Peyer's patch (tissue), 4 donors: ENCODE data around the gene MAD2L1. TPM values are rescaled to one million over a fixed set of nuclear protein-coding genes. Genes with fewer than 3 reads are reported as not detected.

Source experiments
- DNase-seq, 3 donors: peaks; one replicate each; pipeline ENCODE4 v3.0.0-alpha.2; 2017 to 2019
- H3K27ac ChIP-seq, 4 donors: fragments of 200-600 bp; sonication (generic); one replicate each; pipeline ENCODE4 v1.5.1; 2016 to 2019
- H3K27me3 ChIP-seq, 2 donors: fragments of 200-600 bp; sonication (generic); one replicate each; pipeline ENCODE4 v1.5.1; 2019
- H3K36me3 ChIP-seq, 3 donors: fragments of 200-600 bp; sonication (generic); one replicate each; pipeline ENCODE4 v1.5.1; 2016 to 2019
- H3K4me1 ChIP-seq, 4 donors: fragments of 200-600 bp; sonication (generic); one replicate each; pipeline ENCODE4 v1.5.1; 2016 to 2019
- H3K4me3 ChIP-seq, 4 donors: fragments of 200-600 bp; sonication (generic); 1 replicate in 3 of 4; 2 replicates in 1 of 4; pipeline ENCODE4 v1.5.1; 2016 to 2019; ENCODE audit warnings: mild to moderate bottlenecking in 1 of 4
- H3K9me3 ChIP-seq, 4 donors: fragments of 200-600 bp; sonication (generic); one replicate each; pipeline ENCODE4 v1.5.1; 2016 to 2019; ENCODE audit warnings: mild to moderate bottlenecking in 1 of 4
- CTCF ChIP-seq, 6 experiments: fragments of 450-650 bp in 4 of 6; fragments of 200-600 bp in 2 of 6; sonication (generic) in 1 of 6; IDR thresholded peaks; one replicate each; pipeline ENCODE4 v1.5.1; 2017 to 2019; ENCODE audit warnings: antibody characterized with exemption in 6 of 6, mild to moderate bottlenecking in 3 of 6, moderate library complexity in 1 of 6
- POLR2A ChIP-seq, 2 donors: fragments of 450-650 bp; IDR thresholded peaks; one replicate each; pipeline ENCODE4 v1.5.1; 2017; ENCODE audit warnings: antibody characterized with exemption in 2 of 2, mild to moderate bottlenecking in 2 of 2, moderate library complexity in 2 of 2
- total RNA-seq, 4 donors: library from RNA; depleted of rRNA; stranded (reverse); fragments of >200 nt; gene quantifications; one replicate each; pipeline ENCODE4 v1.1.0, GENCODE V29; 2016

The MAD2L1 gene
- total RNA-seq, 4 donors from 2014 or later: 0.83 to 6.7 (median 1.1) TPM

- no peak for DNase-seq
- Histone ChIP-seq H3K4me3 (no peak overlapping the region), H3K27ac (no peak overlapping the region), H3K4me1 (no peaks in the 10 kb centered on the region), H3K9me3 (no peaks in the 10 kb centered on the region), H3K36me3 (no peaks in the 10 kb centered on the region), H3K27me3 (no peaks in the 10 kb centered on the region)
- TF ChIP-seq POLR2A (IDR thresholded peaks at IDR 0.05) (no peak), CTCF (IDR thresholded peaks at IDR 0.05) (no peak)
Measured at GRCh38 chr4:120026853-120027252, 39.8 kb downstream of the MAD2L1 start.

GRCh38 chr4:120025516-120025915 lies 41.1 kb downstream of the MAD2L1 start:
- H3K4me1 ChIP-seq: no peaks in the 10 kb centered on the region
- no peaks in the 10 kb centered on the region for H3K9me3 ChIP-seq
- no peak overlapping the region for H3K4me3 ChIP-seq
- no peak overlapping the region for H3K27ac ChIP-seq
- no peaks in the 10 kb centered on the region for H3K36me3 ChIP-seq
- TF ChIP-seq CTCF (IDR thresholded peaks at IDR 0.05) (no peak), POLR2A (IDR thresholded peaks at IDR 0.05) (no peak)
- DNase-seq: no peak
- no peaks in the 10 kb centered on the region for H3K27me3 ChIP-seq

GRCh38 chr4:120018786-120019185 lies 47.9 kb downstream of the MAD2L1 start:
- no peaks in the 10 kb centered on the region for H3K27me3 ChIP-seq
- H3K9me3 ChIP-seq: no peaks in the 10 kb centered on the region
- TF ChIP-seq POLR2A (IDR thresholded peaks at IDR 0.05): no peak
- TF ChIP-seq CTCF (IDR thresholded peaks at IDR 0.05): no peak
- DNase-seq: no peak
- no peaks in the 10 kb centered on the region for H3K4me1 ChIP-seq
- H3K36me3 ChIP-seq: no peaks in the 10 kb centered on the region
- H3K4me3 ChIP-seq: no peak overlapping the region
- H3K27ac ChIP-seq: no peak overlapping the region

- Histone ChIP-seq H3K36me3 (no peaks in the 10 kb centered on the region), H3K4me1 (no peaks in the 10 kb centered on the region), H3K4me3 (no peak overlapping the region), H3K27me3 (no peaks in the 10 kb centered on the region), H3K27ac (no peak overlapping the region), H3K9me3 (no peaks in the 10 kb centered on the region)
- TF ChIP-seq CTCF (IDR thresholded peaks at IDR 0.05): no peak
- TF ChIP-seq POLR2A (IDR thresholded peaks at IDR 0.05): no peak
- DNase-seq: no peak
Measured at GRCh38 chr4:120017939-120018692, 48.5 kb downstream of the MAD2L1 start.

GRCh38 chr4:120011725-120012124 lies 54.9 kb downstream of the MAD2L1 start:
- Histone ChIP-seq H3K36me3 (no peaks in the 10 kb centered on the region), H3K4me1 (no peaks in the 10 kb centered on the region), H3K4me3 (no peak overlapping the region), H3K9me3 (no peaks in the 10 kb centered on the region), H3K27me3 (no peaks in the 10 kb centered on the region), H3K27ac (no peak overlapping the region)
- TF ChIP-seq CTCF (IDR thresholded peaks at IDR 0.05) (no peak), POLR2A (IDR thresholded peaks at IDR 0.05) (no peak)
- DNase-seq: no peak
